ENCODE measurements around the gene ZNF536.

- no peak for TF ChIP-seq CTCF (IDR thresholded peaks at IDR 0.05)
- no peak for TF ChIP-seq POLR2A (IDR thresholded peaks at IDR 0.05)
These were observed 16.6 kb upstream of the ZNF536 start for GRCh38 chr19:30355586-30355985.

Data from tibial nerve (tissue), 3 donors.